OCI-LY7 (cell line): Measurements from ENCODE around the gene ASXL1. TPM values are rescaled to one million over a fixed set of nuclear protein-coding genes. Genes with fewer than 3 reads are reported as not detected.
A peak's percentile ranks its signal among the peaks of the same experiment; 100 is the strongest.

Experiments used
- BruUV-seq: library from RNA; stranded (reverse); fragments of 400-500 nt; replicated peaks from 2 replicates; lab custom pipeline; 2021; lab: Mats Ljungman, UMichigan
- CTCF ChIA-PET: fragments of 300-600 bp; sonication (Branson Sonifier 250); formaldehyde crosslinking; loops from one replicate; lab custom pipeline; 2022; ENCODE audit warnings: antibody characterized with exemption; ENCODE audit not compliant: unreplicated experiment; lab: Charles Lee
- POLR2A ChIA-PET: fragments of 300-600 bp; sonication (Branson Sonifier 250); formaldehyde crosslinking; loops from one replicate; lab custom pipeline; 2022; ENCODE audit warnings: antibody characterized with exemption; lab: Charles Lee
- DNase-seq: peaks from one replicate; pipeline ENCODE4 v3.0.0-alpha.2; 2015; ENCODE audit warnings: low spot score
- H2AFZ ChIP-seq: fragments of 200-600 bp; sonication (generic), shearing (Covaris generic); 2 replicates; pipeline ENCODE4 v1.6.1; 2014; ENCODE audit warnings: mild to moderate bottlenecking, antibody characterized with exemption, low read length, moderate library complexity
- H3K27ac ChIP-seq: fragments of 200-600 bp; sonication (generic); 2 replicates; pipeline ENCODE4 v1.5.1; 2014; ENCODE audit warnings: mixed run types, low read depth, mild to moderate bottlenecking, moderate library complexity, low read length, inconsistent platforms; ENCODE audit not compliant: poor library complexity, severe bottlenecking
- H3K36me3 ChIP-seq: fragments of 200-600 bp; sonication (generic); 2 replicates; pipeline ENCODE4 v1.6.1; 2014; ENCODE audit warnings: mild to moderate bottlenecking, antibody characterized with exemption, low read length, moderate library complexity, mixed read lengths; ENCODE audit not compliant: insufficient read depth
- H3K4me1 ChIP-seq: fragments of 200-600 bp; sonication (generic); 2 replicates; pipeline ENCODE4 v1.5.1; 2014; ENCODE audit warnings: mild to moderate bottlenecking, low read length; ENCODE audit not compliant: insufficient read depth, poor library complexity, severe bottlenecking
- H3K4me2 ChIP-seq: fragments of 200-600 bp; sonication (generic); 2 replicates; pipeline ENCODE4 v1.6.1; 2014; ENCODE audit warnings: mild to moderate bottlenecking, low read length
- H3K4me3 ChIP-seq: fragments of 200-600 bp; sonication (generic); 2 replicates; pipeline ENCODE4 v1.5.1; 2014; ENCODE audit warnings: mild to moderate bottlenecking, low read depth, low read length; ENCODE audit not compliant: poor library complexity, severe bottlenecking
- H3K79me2 ChIP-seq: fragments of 200-600 bp; sonication (generic); 2 replicates; pipeline ENCODE4 v1.6.1; 2016; ENCODE audit warnings: low read depth, mild to moderate bottlenecking, low read length, moderate library complexity, mixed read lengths; ENCODE audit not compliant: insufficient read depth
- H3K9me2 ChIP-seq: fragments of 200-600 bp; sonication (generic); 2 replicates; pipeline ENCODE4 v1.6.1; 2016; ENCODE audit warnings: mild to moderate bottlenecking, low read length, mixed read lengths; ENCODE audit not compliant: insufficient read depth
- H3K9me3 ChIP-seq: fragments of 200-600 bp; sonication (generic); 2 replicates; pipeline ENCODE4 v1.6.1; 2014; ENCODE audit warnings: mild to moderate bottlenecking, mixed run types, low read length, mixed read lengths
- H4K20me1 ChIP-seq: fragments of 200-600 bp; sonication (generic); 2 replicates; pipeline ENCODE4 v1.6.1; 2014; ENCODE audit warnings: mild to moderate bottlenecking, antibody characterized with exemption, low read length, moderate library complexity, mixed read lengths; ENCODE audit not compliant: insufficient read depth
- EZH2phosphoT487 ChIP-seq: fragments of 200-600 bp; sonication (generic); IDR thresholded peaks from 2 replicates; pipeline ENCODE4 v1.6.1; 2018; ENCODE audit warnings: low read depth, borderline replicate concordance, mild to moderate bottlenecking, mixed run types, antibody characterized with exemption, low read length, moderate library complexity, mixed read lengths
- intact Hi-C: fragments of 100-400 bp; cut with micrococcal nuclease; formaldehyde crosslinking; loops from one replicate; pipeline ENCODE4 v1.10.0; 2022; ENCODE audit not compliant: unreplicated experiment
- total RNA-seq, 2 experiments: library from RNA; depleted of rRNA in 1 of 2; stranded (reverse); fragments of >200 nt in 1 of 2; shearing (Covaris generic) in 1 of 2; gene quantifications; 2 replicates each; pipeline ENCODE4 v1.2.3, GENCODE V29; 2014 to 2022
- TF ChIP-seq, protein P1 (sequence below): fragments of 200-600 bp; sonication (generic); conservative IDR thresholded peaks from 2 replicates; pipeline ENCODE4 v1.5.1; 2014; ENCODE audit warnings: mild to moderate bottlenecking, antibody characterized with exemption, low read length, moderate library complexity, mixed read lengths

The ASXL1 gene
- total RNA-seq, 2 experiments from 2014 or later = 84.7 to 122 TPM

- H4K20me1 ChIP-seq = no peaks in the 10 kb centered on the region
- H3K4me3 ChIP-seq = no peak overlapping the region
- H3K79me2 ChIP-seq = no peaks in the 10 kb centered on the region
- ChIA-PET CTCF (no interaction called here), POLR2A (no interaction called here)
- DNase-seq = no peak
- H3K36me3 ChIP-seq = peaks cover 86% of the 10 kb centered on the region
- peaks cover 3% of the 10 kb centered on the region for H3K4me1 ChIP-seq
- no peak overlapping the region for H3K27ac ChIP-seq
- H2AFZ ChIP-seq = no peak overlapping the region
- H3K4me2 ChIP-seq = no peak overlapping the region
- intact Hi-C loops = no loop called here
- TSS peak; percentile 27 for BruUV-seq
- no peaks in the 10 kb centered on the region for H3K9me3 ChIP-seq
- no peak for TF ChIP-seq EZH2phosphoT487
- TF ChIP-seq, protein P1, sequence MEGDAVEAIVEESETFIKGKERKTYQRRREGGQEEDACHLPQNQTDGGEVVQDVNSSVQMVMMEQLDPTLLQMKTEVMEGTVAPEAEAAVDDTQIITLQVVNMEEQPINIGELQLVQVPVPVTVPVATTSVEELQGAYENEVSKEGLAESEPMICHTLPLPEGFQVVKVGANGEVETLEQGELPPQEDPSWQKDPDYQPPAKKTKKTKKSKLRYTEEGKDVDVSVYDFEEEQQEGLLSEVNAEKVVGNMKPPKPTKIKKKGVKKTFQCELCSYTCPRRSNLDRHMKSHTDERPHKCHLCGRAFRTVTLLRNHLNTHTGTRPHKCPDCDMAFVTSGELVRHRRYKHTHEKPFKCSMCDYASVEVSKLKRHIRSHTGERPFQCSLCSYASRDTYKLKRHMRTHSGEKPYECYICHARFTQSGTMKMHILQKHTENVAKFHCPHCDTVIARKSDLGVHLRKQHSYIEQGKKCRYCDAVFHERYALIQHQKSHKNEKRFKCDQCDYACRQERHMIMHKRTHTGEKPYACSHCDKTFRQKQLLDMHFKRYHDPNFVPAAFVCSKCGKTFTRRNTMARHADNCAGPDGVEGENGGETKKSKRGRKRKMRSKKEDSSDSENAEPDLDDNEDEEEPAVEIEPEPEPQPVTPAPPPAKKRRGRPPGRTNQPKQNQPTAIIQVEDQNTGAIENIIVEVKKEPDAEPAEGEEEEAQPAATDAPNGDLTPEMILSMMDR = no peak
- H3K9me2 ChIP-seq = no peaks in the 10 kb centered on the region
Measured at GRCh38 chr20:32436142-32436861, 78.2 kb downstream of the ASXL1 start.

GRCh38 chr20:32436968-32437367 is 78.8 kb downstream of the ASXL1 start:
- BruUV-seq = no TSS peak
- Histone ChIP-seq H3K9me3 (no peaks in the 10 kb centered on the region), H3K4me1 (peaks cover 3% of the 10 kb centered on the region), H3K36me3 (peaks cover 84% of the 10 kb centered on the region), H3K79me2 (no peaks in the 10 kb centered on the region), H3K9me2 (no peaks in the 10 kb centered on the region), H3K4me2 (no peak overlapping the region), H4K20me1 (no peaks in the 10 kb centered on the region), H2AFZ (no peak overlapping the region), H3K4me3 (no peak overlapping the region), H3K27ac (no peak overlapping the region)
- DNase-seq = no peak
- POLR2A ChIA-PET = no interaction called here
- TF ChIP-seq, protein P1 = no peak
- no peak for TF ChIP-seq EZH2phosphoT487
- CTCF ChIA-PET = no interaction called here
- intact Hi-C loops = no loop called here

- TF ChIP-seq EZH2phosphoT487 = no peak
- TF ChIP-seq, protein P1 = peak; percentile 52; the same call in 1 of the 2 replicates
- Histone ChIP-seq H3K4me3 (no peak overlapping the region), H3K36me3 (peaks cover 79% of the 10 kb centered on the region), H3K4me1 (peaks cover 3% of the 10 kb centered on the region), H4K20me1 (no peaks in the 10 kb centered on the region), H3K79me2 (no peaks in the 10 kb centered on the region), H3K27ac (no peak overlapping the region), H3K9me3 (no peaks in the 10 kb centered on the region), H2AFZ (no peak overlapping the region), H3K9me2 (no peaks in the 10 kb centered on the region), H3K4me2 (no peak overlapping the region)
- intact Hi-C loops = no loop called here
- peak; percentile 22 for DNase-seq
- CTCF ChIA-PET = no interaction called here
- POLR2A ChIA-PET = interaction anchor here (0.6 kb wide), 1 partner anchor 152 kb away, joined by 4 read pairs; no protein-coding TSS in a partner anchor
- BruUV-seq = no TSS peak
Measured at GRCh38 chr20:32437391-32438074, 79.4 kb downstream of the ASXL1 start.
